GM12872 (cell line): Measurements from ENCODE around the gene CIB4.

Source experiments
- CTCF ChIP-seq: IDR thresholded peaks from 3 replicates; pipeline ENCODE4 v1.5.1; 2011; ENCODE audit warnings: low read depth, mild to moderate bottlenecking, low read length, moderate library complexity; ENCODE audit not compliant: insufficient read depth

Gene CIB4

GRCh38 chr2:26616706-26617587 is 24.2 kb downstream of the CIB4 start:
- TF ChIP-seq CTCF, result no peak

GRCh38 chr2:26615860-26616705 is 25.1 kb downstream of the CIB4 start:
- no peak for TF ChIP-seq CTCF

- 0 out of 3 replicates have a peak, but pooled peaks have one; percentile 32 for TF ChIP-seq CTCF
Observed at GRCh38 chr2:26615336-26615859, 25.8 kb downstream of the CIB4 start.

- TF ChIP-seq CTCF, result no peak
Observed at GRCh38 chr2:26614216-26615138, 26.7 kb downstream of the CIB4 start.

- TF ChIP-seq CTCF, result no peak
Observed at GRCh38 chr2:26613241-26614215, 27.6 kb downstream of the CIB4 start.

- TF ChIP-seq CTCF, result no peak
Observed at GRCh38 chr2:26612522-26613240, 28.5 kb downstream of the CIB4 start.
